ENCODE measurements around the gene UNC13B.

Gene UNC13B

DNA sequence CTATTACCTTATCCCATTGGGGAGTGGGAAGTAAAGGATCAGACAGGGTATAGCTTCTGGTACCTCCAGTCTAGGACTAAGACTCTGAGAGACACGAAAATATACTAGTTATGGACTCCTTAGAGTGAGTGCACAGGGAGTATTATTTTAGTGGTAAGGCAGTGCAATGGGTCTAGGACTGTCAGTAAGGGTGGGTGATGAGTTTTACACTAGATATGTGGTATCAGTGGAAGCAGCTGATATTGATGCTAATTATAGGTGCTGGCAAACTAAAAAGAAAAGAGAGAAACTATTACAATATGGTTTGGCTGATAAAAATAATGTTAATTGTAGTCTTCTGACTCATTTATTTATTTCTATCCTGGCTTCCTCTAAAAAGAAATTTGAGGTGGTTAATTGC lies 118.6 kb downstream of the UNC13B start:
- no peak for ATAC-seq

DNA sequence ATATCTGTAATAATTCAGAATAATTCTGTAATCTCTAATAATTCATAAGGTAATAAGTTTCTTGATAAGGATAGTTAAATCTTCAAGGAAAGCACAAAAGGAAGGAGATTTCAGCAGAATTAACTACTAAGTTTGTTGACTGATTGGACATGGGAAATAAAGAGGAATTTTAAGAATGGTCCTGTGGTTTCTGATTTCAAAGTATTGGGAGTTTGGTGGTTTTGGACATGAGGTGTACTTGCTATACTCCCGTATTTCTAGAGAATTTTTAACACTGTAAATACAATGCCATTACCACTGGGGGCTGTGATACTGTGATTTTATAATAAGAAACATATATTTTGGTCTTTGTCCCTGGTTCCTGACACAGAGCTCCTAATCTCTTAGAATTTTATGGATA lies 123.9 kb downstream of the UNC13B start:
- no peak for ATAC-seq

DNA sequence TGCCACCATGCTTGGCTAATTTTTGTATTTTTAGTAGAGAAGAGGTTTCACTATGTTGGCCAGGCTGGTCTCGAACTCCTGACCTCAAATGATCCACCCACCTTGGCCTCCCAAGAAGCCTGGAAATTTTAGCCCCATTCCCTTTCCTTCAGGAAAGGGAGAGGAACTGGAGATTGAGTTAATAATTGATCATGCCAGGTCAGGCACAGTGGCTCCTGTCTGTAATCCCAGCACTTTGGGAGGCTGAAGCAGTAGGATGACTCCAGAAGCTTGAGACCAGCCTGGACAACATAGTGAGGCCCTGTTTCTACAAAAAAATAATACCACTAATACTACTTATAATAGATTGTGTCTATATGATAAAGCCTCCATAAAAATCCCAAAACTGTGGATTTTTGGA lies 124.6 kb downstream of the UNC13B start:
- ATAC-seq = no peak

DNA sequence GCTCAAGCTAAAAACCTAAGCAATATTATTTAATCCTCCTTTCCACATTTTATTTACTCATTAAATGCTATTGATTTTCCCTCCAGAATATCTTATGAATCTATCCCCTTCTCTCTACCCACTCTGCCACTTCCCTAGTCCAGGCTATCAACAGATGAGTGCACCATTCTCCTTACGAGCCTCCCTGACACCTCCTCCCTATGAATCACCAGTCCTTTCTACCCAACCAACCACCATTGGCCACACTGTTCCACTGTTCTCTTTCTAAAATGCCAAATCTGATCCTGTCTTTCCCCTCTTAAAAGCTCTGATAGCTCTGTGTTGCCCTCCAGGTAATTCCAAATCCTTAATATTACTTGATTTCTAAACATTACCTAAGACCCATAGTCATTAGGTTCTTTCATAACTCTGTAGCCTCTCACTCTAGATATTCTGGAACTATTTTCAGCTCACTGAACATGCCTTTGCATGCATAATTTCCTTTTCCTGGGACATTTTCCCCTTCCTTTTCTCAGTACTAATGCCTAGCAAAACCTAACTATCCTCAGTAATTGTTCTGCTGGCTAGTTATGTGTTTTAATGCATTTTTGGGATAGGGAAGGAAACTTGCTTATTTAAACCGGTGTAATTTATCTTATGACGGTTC lies 126.3 kb downstream of the UNC13B start:
- ATAC-seq = no peak

DNA sequence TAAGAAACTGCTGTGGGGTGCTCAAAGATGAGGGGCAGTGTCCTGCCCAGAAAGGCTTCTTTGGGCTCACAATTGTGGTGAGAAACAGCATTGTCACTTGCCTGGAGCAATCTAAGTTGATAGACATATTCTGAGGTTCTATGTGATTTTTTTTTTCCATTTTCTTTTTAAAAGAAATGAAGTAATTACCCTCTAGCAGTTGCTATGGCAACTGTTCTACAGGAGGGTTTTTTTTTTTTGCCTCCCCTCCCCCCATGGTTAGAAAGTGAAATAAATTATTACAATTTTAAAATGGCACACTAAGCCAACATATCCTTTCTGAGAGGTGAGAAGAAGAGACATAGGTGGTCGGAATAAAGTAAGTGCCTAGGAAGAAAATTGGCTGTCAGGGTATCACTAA lies 127.0 kb downstream of the UNC13B start:
- ATAC-seq = no peak

DNA sequence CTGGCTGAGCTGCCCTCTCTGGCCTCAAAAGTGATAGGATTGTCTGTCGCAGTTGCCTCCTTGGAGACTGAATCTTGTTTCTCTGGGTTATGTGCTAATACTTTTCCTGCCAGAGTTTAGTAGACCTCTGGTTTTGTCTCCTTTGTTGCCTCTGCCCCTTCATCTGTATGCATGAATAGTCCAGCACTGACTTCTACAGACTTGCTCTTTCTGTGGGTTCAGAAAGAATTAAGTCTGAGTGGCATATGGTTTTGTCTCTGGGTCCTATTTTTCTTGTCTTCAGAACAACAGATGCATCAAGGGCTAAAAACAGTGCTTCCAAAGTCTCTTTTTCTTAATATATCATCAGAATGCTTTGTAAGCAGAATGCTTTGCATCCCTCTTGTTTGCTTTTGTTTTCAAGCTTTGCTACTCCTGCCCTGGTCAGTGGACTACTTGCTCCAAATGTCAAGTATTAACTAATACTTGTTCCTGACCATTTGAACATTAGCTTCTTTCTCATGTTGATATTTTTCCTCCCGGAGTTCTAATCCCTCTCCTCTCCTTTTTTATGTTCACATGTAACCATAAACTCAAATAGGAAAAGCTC lies 131.7 kb downstream of the UNC13B start:
- no peak for ATAC-seq

DNA sequence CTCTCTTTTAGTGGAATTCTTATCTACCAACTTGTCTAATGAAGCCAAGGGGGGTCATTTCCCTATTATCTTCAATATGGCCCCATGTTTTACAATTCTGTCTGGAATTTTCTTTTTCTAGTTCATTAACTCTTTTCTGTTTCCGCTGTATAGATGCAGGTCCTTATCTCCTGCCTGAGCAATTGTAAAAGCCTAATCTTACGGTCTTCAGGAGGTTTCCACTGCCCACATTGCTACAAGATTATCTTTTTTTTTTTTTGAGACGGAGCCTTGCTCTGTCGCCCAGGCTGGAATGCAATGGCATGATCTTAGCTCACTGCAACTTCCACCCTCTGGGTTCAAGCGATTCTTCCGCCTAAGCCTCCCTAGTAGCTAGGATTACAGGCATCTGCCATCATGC lies 132.3 kb downstream of the UNC13B start:
- ATAC-seq = no peak

DNA sequence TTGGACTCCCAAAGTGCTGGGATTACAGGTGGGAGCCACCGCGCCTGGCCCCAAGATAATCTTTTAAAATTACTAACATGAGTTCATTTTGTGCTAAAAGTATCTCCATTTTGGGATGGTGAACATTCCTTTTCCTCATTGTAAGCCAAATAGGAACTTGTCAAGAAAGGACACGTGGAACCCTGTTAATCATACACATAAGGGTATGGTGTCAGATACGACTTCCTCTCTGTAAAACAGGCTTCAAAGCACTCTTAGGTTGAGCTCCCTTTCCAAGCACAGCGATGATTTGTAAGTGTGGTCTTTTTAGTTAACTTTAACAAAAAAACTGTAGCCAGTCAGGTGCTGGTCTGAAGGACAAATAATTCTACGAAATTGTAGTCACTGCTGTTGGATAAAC lies 132.7 kb downstream of the UNC13B start:
- ATAC-seq = no peak

DNA sequence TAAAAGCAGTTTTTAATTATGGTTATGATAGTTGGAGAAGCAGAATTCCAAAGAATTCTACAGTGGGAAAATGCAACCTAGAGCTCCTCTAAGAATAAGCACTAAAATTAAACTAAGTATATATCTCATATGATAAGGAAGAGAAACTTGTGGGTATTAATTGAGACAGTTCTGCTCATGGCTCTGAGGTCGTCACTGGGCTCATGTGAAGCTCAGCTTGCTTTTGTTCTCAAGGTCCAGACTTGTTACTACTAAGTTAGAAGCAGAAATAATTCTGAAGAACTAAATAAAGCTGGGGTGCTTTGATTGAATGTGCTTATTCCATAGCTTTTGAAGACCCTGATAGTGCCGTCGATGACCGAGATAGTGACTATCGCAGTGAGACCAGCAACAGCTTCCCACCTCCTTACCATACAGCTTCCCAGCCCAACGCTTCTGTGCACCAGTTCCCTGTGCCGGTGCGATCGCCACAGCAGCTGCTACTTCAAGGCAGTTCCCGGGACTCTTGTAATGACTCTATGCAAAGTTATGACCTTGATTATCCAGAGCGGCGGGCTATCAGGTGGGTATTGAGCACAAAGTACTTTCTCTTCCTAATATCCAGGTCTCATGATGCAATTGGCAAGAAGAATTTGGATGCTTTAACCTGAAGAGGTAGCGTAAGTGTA lies 133.7 kb downstream of the UNC13B start:
- no peak for ATAC-seq

DNA sequence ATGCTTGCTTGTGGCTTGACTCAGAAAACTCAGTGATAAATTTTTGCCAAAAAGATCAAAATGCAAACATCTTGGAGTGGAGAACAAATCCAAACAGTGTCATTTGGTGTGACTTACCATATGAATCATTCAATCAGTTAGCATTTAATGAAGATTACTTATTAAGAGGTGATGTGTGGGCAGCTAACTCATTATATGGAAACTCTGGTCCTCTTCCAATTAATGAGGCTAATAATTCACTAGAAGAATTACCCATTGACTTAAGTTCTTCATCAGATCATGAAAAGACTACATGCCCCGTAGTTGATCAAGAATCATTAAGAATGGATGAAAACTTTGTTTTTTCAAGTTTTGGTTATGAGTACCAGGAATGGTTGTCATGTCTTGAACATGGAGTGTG lies 141.8 kb downstream of the UNC13B start:
- ATAC-seq = no peak

DNA sequence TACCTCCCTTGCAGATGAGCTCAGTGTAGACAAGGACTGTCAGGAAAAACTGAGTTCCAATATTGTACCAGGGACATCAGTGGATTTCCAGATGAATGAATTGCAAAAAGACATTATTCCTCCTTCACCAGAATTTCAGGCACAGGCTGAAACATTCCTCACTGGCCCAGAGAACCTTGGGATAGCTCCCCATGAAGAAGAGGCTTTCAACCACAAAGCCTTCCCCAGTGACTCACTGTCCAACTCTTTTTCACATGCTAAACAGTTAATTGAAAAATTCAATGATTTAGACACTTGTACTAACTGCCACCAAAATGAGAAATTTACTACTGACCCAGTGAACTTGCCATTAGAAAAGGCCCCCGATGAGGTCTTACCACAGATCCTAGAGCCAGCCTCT lies 144.5 kb downstream of the UNC13B start:
- no peak for ATAC-seq

DNA sequence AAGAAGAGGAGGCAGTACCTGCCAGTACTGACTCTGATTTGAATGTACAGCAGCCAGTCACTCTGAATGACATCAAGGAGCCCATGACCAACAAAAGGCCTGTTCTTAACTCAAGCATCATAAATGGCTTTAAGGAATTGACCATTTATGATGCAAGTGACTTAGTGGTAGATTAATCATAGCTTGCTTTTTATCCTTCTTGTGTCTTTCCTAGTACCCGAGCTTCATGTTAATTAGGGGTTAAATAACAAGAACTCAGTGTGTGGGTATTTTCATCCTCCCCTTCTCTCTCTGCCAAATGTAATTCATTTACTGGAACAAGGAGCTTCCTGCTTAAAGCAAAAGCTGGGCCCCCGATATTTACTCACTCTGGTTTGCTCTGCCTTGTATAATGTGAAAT lies 146.5 kb downstream of the UNC13B start:
- no peak for ATAC-seq

DNA sequence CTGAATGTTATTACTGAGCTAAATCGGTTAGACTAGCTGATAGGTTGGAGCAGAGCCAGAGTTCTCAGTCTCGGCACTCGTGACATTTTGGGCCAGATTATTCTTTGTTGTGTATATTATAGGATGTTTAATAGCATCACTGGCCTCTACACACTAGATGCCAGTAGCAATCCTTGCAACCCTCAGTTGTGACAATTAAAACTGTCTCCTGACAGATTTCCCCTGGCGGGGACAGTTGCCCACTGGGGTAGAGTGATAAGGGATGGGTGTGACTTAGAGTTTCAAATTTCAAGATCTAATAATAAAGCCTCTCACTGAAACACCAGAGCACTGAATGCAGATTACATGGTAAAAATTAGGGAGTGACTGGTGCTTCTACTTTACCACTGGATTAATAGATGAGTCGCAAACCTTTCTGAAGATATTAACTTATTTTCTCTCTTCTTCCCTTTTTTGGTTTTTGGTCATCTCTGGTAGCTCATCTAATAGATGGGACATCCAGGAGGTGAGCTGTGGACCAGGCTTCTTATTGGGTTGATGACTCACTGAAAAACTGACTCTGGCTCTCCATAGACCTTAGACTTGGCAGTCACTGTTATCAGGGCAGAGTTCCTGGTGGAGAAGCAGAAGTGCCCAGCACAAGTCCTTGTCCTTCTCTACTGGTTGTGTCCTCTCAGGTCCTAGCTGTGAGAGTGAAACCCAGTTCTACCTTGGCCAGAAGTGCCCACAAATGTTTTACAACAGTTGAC lies 150.3 kb downstream of the UNC13B start:
- no peak for ATAC-seq

DNA sequence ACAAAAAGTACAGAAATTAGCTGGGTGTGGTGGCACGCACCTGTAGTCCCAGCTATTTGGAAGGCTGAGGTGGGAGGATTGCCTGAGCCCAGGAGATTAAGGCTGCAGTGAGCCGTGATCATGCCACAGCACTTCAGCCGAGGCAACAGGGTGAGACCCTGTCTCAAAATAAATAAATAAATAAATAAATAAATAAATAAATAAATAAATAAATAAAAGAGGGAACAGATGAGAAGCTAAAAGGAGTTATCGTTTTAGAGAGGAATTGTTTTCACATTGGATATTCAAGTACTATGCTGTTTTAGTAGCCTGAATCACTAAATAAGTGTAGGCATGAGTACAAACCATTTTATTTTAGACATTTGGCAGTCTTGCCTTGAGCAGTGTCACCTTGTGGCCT lies 151.7 kb downstream of the UNC13B start:
- ATAC-seq = no peak

DNA sequence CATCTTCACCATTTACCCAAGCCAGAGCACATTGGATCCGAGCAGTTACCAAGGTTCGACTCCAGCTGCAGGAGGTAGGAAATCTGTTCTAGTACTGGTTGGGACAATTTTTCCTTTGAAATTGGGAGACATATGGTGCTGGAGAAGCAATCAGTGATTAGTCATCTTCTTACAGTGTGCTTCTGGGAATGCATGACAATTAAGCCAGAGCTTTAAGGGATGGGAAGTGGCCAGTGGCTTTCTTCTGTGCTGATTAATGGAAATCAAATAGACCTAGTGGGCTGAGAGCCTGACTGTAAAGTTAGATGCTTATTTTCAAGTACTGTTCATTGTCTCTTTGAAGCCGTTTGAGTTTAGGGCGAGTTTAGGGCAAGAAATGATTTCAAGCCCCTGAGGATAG lies 152.1 kb downstream of the UNC13B start:
- ATAC-seq = no peak

DNA sequence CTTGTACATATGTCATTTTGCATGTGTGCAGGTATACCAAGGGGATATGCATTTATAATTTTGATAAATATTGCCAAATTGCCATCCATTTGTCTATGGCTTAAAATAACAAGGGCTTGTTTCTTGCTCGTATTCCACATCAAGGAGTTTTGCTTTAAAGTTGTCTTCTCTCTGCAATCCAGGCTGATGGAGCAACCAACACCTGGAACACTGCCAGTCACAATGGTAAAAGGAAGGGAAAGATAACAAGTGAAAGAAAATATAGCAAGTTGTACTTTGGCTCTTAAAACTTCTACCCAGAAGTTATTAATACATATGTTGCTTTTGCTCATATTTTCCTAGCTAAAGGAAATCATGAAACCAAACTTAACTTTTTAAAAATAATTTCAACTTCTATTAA lies 156.9 kb downstream of the UNC13B start:
- no peak for ATAC-seq

DNA sequence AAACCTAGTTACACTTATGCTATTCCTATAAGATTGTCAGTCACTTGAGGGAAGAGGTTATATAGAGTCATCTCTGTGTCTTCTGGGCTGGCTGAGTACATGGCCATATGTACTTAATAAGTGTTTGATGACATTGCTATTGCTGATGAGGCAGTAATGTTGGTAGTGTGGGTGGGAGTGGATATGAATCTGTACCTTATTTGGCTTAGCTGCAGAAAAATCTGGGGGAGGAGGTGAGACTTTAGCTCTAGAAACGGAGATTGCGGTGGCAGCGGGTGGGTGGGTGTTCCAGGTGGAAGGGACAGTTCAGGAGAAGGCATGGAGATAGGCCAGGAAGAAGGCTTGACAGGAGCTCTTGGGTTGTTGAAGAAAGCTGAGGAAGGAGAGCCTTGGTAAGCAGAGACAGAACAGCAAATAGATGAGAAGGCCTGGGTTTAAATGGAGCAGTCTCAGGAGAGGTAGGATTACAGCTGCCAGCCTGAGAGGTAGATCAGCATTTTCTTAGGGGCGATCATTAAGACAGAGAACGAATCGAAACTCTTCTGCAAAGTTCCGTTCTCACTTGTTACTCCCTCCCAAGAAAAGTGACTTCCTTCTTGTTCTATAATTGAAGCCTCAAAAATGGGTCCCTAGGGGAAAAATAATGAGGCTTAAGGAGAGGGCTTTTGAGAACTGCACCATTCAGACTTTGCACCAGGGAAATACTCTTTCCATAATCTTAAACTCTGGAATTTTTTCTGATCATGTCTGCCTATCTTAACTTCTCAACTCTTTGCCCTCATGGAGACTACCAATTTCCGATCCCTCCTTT lies 160.5 kb downstream of the UNC13B start:
- ATAC-seq = no peak

DNA sequence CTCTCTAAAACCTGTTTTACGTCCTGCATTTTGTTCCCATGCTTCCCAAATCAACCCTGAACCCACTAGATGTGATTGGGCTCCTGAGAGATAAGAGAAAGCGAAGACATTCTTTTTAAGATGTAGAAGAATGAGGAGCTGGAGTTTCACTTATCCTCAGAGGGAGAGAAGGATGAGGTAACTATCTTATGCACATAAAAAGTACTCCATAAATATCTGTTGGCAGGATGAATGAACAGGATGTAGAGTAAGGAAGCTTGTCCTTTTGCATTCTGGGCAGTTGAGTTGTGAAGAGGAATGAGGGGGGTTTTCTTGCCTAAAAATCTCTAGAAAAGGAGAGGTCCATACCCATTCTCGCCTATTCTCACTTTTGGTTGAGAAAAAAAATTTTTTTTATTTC lies 163.2 kb downstream of the UNC13B start:
- no peak for ATAC-seq

DNA sequence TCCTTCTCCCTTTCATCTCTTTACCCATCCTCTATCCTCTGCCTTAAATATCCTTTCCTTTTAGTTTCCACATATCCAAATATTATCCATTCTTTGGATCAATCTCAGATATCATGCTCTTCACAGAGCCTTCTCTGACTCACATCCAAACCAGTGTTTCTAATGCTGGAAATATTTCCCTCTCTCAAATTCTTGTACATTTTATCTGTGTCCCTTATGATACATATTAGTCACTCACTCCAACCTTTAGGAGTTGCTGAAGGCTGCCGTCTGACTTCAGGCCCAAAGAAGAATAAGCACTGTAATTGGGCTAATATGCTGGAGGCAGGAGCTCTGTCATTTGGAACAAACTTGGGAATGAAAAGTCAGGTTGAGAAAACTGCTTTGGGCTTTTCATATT lies 171.7 kb downstream of the UNC13B start:
- no peak for ATAC-seq

DNA sequence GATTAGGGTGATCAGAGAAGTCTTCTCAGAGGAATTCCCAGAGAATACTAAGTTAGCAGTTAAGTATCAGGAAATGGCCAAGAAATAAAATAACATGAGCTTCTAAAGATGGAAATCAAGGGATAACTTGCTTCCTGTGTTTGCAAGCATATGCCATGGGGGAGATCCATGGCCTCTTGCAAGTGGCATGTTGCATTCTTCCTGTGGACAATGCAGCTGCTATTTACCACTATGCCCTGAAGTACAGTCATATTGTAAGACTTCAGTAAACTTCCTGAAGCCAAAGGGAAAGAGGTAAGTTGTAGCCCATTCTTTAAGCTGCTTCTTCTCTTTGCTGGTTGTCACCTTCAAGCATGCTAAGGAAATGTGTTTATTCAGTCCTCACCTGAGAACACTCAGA lies 173.4 kb downstream of the UNC13B start:
- no peak for ATAC-seq

DNA sequence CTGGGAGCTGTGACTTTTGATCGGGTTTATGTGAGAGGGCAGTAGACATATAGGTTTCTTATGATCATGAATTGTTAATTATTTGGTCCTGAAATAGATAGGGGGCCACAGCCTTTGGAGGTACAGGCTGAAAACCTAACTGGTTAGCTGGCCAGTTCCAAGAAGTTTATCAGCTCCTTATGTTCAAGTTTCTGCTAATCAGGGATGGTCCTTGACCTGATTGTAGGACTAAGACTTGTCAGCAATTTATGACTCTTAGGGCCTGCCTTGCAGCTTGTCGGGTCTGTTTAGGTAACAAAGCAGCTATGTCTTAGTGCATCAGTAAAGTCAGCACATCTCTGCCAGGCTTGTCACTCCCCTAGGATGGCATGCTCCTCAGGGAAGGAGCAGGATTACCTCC lies 176.3 kb downstream of the UNC13B start:
- ATAC-seq = no peak

DNA sequence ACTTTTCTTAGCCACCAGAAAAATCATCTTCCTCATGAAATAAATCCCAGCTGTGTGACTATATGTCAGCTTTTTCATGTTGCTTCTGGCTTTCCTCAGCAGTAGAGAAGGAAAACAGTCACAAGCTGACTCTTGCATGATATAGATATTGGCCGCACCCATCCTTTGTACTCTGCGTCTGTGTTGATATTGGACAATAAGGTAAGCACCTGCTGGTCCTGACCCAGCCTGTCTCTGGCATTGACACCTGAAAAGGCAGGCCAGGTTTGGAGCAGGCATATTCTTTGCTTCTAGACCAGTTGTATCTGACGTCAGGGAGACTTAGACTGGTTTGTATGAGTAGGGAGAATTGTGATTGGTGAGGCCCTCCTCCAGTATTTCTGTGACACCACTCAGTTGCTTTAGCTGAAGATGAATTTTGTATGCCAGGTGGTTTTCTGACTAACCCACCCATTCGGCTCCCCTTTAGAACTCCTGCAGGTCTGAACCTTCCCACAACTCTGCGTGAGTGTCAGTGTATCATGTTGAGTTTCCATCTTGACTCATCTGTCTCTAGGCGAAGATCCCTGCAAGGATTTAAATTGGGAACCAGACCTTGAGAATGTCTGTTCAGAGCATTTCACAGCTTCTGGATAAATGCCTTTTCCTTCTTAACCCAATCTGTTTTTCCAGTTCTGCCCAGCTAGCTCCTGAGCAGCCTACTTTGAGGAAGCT lies 176.9 kb downstream of the UNC13B start:
- ATAC-seq = no peak
